ENCODE results near the gene DDT. TPM values are rescaled to one million over a fixed set of nuclear protein-coding genes. Genes with fewer than 3 reads are reported as not detected.
"Not testable (repeated sequence)": the region's sequence is repeated elsewhere in the genome, so short reads cannot be mapped to it uniquely, and the experiment has no call there.

The DDT gene
- total RNA-seq, 1 experiment from 2014 or later, result 42.0 TPM

- intact Hi-C loops (cut with micrococcal nuclease; ENCODE audit: unreplicated experiment), result no loop called here
- Histone ChIP-seq H3K27me3 (ENCODE audit: insufficient read depth, low read depth) (no peaks in the 10 kb centered on the region), H4K20me1 (ENCODE audit: insufficient read depth) (no peaks in the 10 kb centered on the region), H3F3A (ENCODE audit: insufficient read depth, low read depth) (peaks cover 22% of the 10 kb centered on the region), H3K79me2 (ENCODE audit: low read depth) (no peaks in the 10 kb centered on the region), H3K9me3 (ENCODE audit: insufficient read depth, low read depth) (no peaks in the 10 kb centered on the region), H2AFZ (no peak overlapping the region), H3K36me3 (ENCODE audit: low read depth) (no peaks in the 10 kb centered on the region), H3K4me2 (no peak overlapping the region), H3K27ac (no peak overlapping the region), H3K4me1 (replicated peaks; ENCODE audit: insufficient read depth) (peaks cover 9% of the 10 kb centered on the region), H3K4me3 (no peak overlapping the region), H3K9me2 (ENCODE audit: insufficient read depth) (no peaks in the 10 kb centered on the region)
- no peak for DNase-seq
- ChIA-PET CTCF (no interaction called here), POLR2A (ENCODE audit: unreplicated experiment) (interaction anchor here (0.6 kb wide), 1 partner anchor 9 kb away, joined by 5 read pairs; no protein-coding TSS in a partner anchor)
- TF ChIP-seq EZH2 (IDR thresholded peaks at IDR 0.05; ENCODE audit: low read depth), result no peak
- TF ChIP-seq, protein P1, sequence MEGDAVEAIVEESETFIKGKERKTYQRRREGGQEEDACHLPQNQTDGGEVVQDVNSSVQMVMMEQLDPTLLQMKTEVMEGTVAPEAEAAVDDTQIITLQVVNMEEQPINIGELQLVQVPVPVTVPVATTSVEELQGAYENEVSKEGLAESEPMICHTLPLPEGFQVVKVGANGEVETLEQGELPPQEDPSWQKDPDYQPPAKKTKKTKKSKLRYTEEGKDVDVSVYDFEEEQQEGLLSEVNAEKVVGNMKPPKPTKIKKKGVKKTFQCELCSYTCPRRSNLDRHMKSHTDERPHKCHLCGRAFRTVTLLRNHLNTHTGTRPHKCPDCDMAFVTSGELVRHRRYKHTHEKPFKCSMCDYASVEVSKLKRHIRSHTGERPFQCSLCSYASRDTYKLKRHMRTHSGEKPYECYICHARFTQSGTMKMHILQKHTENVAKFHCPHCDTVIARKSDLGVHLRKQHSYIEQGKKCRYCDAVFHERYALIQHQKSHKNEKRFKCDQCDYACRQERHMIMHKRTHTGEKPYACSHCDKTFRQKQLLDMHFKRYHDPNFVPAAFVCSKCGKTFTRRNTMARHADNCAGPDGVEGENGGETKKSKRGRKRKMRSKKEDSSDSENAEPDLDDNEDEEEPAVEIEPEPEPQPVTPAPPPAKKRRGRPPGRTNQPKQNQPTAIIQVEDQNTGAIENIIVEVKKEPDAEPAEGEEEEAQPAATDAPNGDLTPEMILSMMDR (conservative IDR thresholded peaks at IDR 0.05), result no peak
- BruUV-seq (replicated peaks), result no TSS peak
Observed at GRCh38 chr22:24002272-24002671, 28.0 kb upstream of the DDT start.

- no peaks in the 10 kb centered on the region for H3K9me2 ChIP-seq (ENCODE audit: insufficient read depth)
- TF ChIP-seq, protein P1 (conservative IDR thresholded peaks at IDR 0.05), result no peak
- TF ChIP-seq EZH2 (IDR thresholded peaks at IDR 0.05; ENCODE audit: low read depth), result no peak
- ChIA-PET POLR2A (ENCODE audit: unreplicated experiment) (interaction anchor here (0.6 kb wide), 1 partner anchor 11 kb away, joined by 9 read pairs; no protein-coding TSS in a partner anchor), CTCF (no interaction called here)
- DNase-seq, result no peak
- intact Hi-C loops (cut with micrococcal nuclease; ENCODE audit: unreplicated experiment), result no loop called here
- no peaks in the 10 kb centered on the region for H3K79me2 ChIP-seq (ENCODE audit: low read depth)
- no peak overlapping the region for H3K4me2 ChIP-seq
- H3K9me3 ChIP-seq (ENCODE audit: insufficient read depth, low read depth), result no peaks in the 10 kb centered on the region
- no TSS peak for BruUV-seq (replicated peaks)
- H3K27ac ChIP-seq, result no peak overlapping the region
- H3K36me3 ChIP-seq (ENCODE audit: low read depth), result no peaks in the 10 kb centered on the region
- H3K4me3 ChIP-seq, result no peak overlapping the region
- no peaks in the 10 kb centered on the region for H3K27me3 ChIP-seq (ENCODE audit: insufficient read depth, low read depth)
- peaks cover 9% of the 10 kb centered on the region for H3K4me1 ChIP-seq (replicated peaks; ENCODE audit: insufficient read depth)
- H2AFZ ChIP-seq, result no peak overlapping the region
- H4K20me1 ChIP-seq (ENCODE audit: insufficient read depth), result no peaks in the 10 kb centered on the region
- H3F3A ChIP-seq (ENCODE audit: insufficient read depth, low read depth), result peaks cover 22% of the 10 kb centered on the region
Observed at GRCh38 chr22:24001314-24001713, 27.1 kb upstream of the DDT start.

GRCh38 chr22:23999779-24000178 lies 25.5 kb upstream of the DDT start:
- DNase-seq; H3K79me2 ChIP-seq (ENCODE audit: low read depth); H3K4me2 ChIP-seq; H3K4me1 ChIP-seq (replicated peaks; ENCODE audit: insufficient read depth); H3K36me3 ChIP-seq (ENCODE audit: low read depth); H4K20me1 ChIP-seq (ENCODE audit: insufficient read depth); H3K9me3 ChIP-seq (ENCODE audit: insufficient read depth, low read depth); intact Hi-C loops (cut with micrococcal nuclease; ENCODE audit: unreplicated experiment); BruUV-seq (replicated peaks); H3K9me2 ChIP-seq (ENCODE audit: insufficient read depth); H3K4me3 ChIP-seq; H3K27ac ChIP-seq; CTCF ChIA-PET; H2AFZ ChIP-seq; POLR2A ChIA-PET (ENCODE audit: unreplicated experiment); H3K27me3 ChIP-seq (ENCODE audit: insufficient read depth, low read depth): not testable (repeated sequence)
- H3F3A ChIP-seq (ENCODE audit: insufficient read depth, low read depth), result peaks cover 22% of the 10 kb centered on the region

DNA sequence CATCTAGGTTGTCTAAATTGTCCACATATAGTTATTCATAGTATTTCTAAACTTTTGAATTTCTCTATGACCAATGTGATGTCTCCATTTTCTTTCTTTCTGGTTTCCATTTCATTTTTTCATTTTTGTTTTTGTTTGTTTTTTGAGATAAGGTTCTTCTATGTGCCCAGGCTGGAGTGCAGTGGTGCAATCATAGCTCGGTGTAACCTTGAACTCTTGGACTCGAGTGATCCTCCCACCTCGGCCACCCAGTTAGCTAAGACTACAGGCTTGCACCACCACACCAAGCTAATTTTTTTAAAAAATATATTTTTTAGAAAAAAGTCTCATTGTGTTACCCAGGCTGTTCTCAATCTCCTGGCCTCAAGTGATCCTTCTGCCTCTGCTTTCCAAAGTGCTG lies 22.9 kb upstream of the DDT start:
- TF ChIP-seq EZH2 (IDR thresholded peaks at IDR 0.05; ENCODE audit: low read depth), result no peak
- TF ChIP-seq, protein P1 (conservative IDR thresholded peaks at IDR 0.05), result no peak
- POLR2A ChIA-PET (ENCODE audit: unreplicated experiment), result no interaction called here

GRCh38 chr22:23993581-23994177 lies 19.4 kb upstream of the DDT start:
- H3K27ac ChIP-seq; H3F3A ChIP-seq (ENCODE audit: insufficient read depth, low read depth); H3K79me2 ChIP-seq (ENCODE audit: low read depth); H2AFZ ChIP-seq; H3K4me2 ChIP-seq; H3K36me3 ChIP-seq (ENCODE audit: low read depth); H3K27me3 ChIP-seq (ENCODE audit: insufficient read depth, low read depth); H4K20me1 ChIP-seq (ENCODE audit: insufficient read depth); H3K9me2 ChIP-seq (ENCODE audit: insufficient read depth); DNase-seq; BruUV-seq (replicated peaks); H3K4me1 ChIP-seq (replicated peaks; ENCODE audit: insufficient read depth); intact Hi-C loops (cut with micrococcal nuclease; ENCODE audit: unreplicated experiment); CTCF ChIA-PET; POLR2A ChIA-PET (ENCODE audit: unreplicated experiment); H3K9me3 ChIP-seq (ENCODE audit: insufficient read depth, low read depth); H3K4me3 ChIP-seq: not testable (repeated sequence)

More for the DNA sequence above, 22.9 kb upstream of the DDT start:
- Histone ChIP-seq H3K27ac (no peak overlapping the region), H3F3A (ENCODE audit: insufficient read depth, low read depth) (peaks cover 10% of the 10 kb centered on the region; the same call in 1 of the 2 replicates), H4K20me1 (ENCODE audit: insufficient read depth) (no peaks in the 10 kb centered on the region), H3K9me2 (ENCODE audit: insufficient read depth) (no peaks in the 10 kb centered on the region), H3K27me3 (ENCODE audit: insufficient read depth, low read depth) (no peaks in the 10 kb centered on the region), H3K79me2 (ENCODE audit: low read depth) (no peaks in the 10 kb centered on the region), H3K36me3 (ENCODE audit: low read depth) (no peaks in the 10 kb centered on the region), H2AFZ (no peak overlapping the region), H3K4me3 (no peak overlapping the region), H3K4me2 (no peak overlapping the region), H3K9me3 (ENCODE audit: insufficient read depth, low read depth) (no peaks in the 10 kb centered on the region), H3K4me1 (replicated peaks; ENCODE audit: insufficient read depth) (peaks cover 9% of the 10 kb centered on the region)
- CTCF ChIA-PET, result no interaction called here
- intact Hi-C loops (cut with micrococcal nuclease; ENCODE audit: unreplicated experiment), result no loop called here
- no peak for DNase-seq
- no TSS peak for BruUV-seq (replicated peaks)

Measured in PC-9 (cell line).